ENCODE results near the gene CNGB1.

- TF ChIP-seq CTCF (IDR thresholded peaks at IDR 0.05; ENCODE audit: low read length) (no peak), EZH2 (IDR thresholded peaks at IDR 0.05; ENCODE audit: borderline replicate concordance, low read length) (no peak)
These were observed 10.0 kb downstream of the CNGB1 start for GRCh38 chr16:57960826-57961472.

All from OCI-LY1 (cell line).